ENCODE data around the gene NUP62. TPM values are rescaled to one million over a fixed set of nuclear protein-coding genes. Genes with fewer than 3 reads are reported as not detected.

Gene NUP62
- total RNA-seq, 1 donor from 2014 or later, result 42.7 TPM

GRCh38 chr19:49866933-49867782, 62.1 kb downstream of the NUP62 start, which contains the start of gene PNKP:
Gene PNKP, minus strand, starts transcription at chr19:49867576. Its CDS starts 372 bp downstream, at chr19:49867204.
- DNase-seq (ENCODE audit: low spot score), result peak; percentile 94

DNA sequence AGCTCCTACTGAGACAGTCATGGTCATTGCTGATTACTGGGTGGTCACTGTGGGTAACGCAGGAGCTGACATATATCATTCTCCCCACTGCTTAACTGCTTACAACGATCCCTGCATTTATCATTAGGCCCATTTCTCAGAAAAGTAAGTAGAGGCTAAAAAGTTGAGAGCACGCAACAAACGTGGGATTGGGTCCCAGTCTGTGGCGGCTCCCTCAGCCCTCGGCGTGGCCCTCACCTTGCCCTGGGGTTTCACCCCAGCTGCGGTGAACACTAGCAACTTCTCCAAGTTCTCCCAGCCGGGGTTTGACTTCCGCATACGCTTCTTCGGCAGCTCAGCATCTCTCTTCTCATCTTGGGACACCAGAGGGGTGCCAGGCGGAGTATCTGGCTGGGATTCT, 64.4 kb downstream of the NUP62 start:
- DNase-seq (ENCODE audit: low spot score), result no peak

DNA sequence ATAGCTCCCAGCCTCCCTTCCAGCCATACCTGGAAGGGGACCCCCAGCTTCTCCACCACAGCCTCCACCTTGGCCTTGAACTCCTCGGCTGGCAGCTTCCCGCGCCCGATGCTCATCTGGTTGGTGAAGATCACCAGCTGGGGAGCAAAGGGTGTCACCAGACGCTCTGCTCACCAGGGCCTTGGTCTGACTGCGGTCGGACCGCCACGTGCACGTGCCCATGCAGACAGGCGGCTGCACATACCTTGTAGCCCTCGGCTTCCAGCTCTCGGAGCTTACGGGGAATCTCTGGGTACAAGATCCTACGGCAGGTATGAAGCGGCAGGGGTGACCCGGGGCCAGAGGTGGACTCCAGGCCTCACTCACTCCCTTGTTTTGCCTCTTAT, 65.4 kb downstream of the NUP62 start:
- no peak for DNase-seq (ENCODE audit: low spot score)

GRCh38 chr19:49863254-49863934, 65.9 kb downstream of the NUP62 start:
- peak; percentile 42 for DNase-seq (ENCODE audit: low spot score)

GRCh38 chr19:49862391-49863253, 66.7 kb downstream of the NUP62 start:
- no peak for DNase-seq (ENCODE audit: low spot score)

GRCh38 chr19:49861541-49862378, 67.5 kb downstream of the NUP62 start:
- no peak for DNase-seq (ENCODE audit: low spot score)

DNA sequence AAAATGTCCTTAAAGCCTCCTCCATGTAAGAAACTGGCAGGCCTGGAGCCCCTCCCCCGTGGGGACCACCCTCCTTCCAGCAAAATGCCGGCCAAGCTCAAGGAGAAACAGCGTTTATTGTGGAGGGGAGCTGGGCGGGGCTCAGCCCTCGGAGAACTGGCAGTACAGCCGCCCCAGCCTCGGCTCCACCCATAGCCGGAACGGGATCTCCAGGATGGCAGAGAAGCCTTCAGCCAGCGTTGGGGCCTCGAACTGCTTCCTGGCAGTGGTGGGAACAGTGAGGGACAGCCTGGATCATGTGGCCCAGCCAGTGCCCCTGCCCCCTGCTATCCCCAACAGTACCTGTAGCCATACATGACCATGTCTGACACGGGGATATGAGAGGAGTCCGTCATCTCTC, 68.2 kb downstream of the NUP62 start:
- DNase-seq (ENCODE audit: low spot score), result peak; percentile 61

GRCh38 chr19:49860336-49861102, 68.8 kb downstream of the NUP62 start:
- DNase-seq (ENCODE audit: low spot score), result peak; percentile 42

DNA sequence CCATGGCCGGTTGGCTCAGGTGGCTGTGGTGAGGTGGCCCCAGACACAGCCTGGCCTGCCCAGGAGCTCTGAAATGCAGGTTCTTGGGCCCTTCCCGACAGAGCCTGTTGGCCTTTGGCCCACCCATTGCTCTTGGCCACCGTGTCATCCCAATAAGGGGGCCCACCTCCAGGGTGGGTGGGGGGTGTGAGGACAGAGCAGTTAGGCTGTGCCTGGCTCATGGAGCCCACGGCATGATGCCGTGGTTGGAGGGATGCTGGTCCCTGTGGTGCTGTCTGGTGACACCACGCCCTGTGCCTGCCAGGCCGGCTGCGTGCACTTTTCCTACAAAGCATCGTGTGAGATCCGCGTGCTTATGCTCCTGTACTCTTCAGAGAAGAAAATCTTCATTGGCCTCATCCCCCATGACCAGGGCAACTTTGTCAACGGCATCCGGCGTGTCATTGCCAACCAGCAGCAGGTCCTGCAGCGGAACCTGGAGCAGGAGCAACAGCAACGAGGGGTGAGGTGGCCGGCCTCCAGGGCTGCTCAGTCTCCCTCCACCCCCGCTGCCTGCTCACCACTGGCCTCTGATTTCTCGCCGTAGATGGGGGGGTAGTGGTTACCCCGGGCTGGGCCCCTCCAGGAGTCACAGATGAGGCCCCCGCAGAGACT, 69.5 kb downstream of the NUP62 start:
- DNase-seq (ENCODE audit: low spot score), result peak; percentile 42

GRCh38 chr19:49858088-49858985, 71.0 kb downstream of the NUP62 start:
- no peak for DNase-seq (ENCODE audit: low spot score)

GRCh38 chr19:49857838-49858087, 71.5 kb downstream of the NUP62 start:
- no peak for DNase-seq (ENCODE audit: low spot score)

DNA sequence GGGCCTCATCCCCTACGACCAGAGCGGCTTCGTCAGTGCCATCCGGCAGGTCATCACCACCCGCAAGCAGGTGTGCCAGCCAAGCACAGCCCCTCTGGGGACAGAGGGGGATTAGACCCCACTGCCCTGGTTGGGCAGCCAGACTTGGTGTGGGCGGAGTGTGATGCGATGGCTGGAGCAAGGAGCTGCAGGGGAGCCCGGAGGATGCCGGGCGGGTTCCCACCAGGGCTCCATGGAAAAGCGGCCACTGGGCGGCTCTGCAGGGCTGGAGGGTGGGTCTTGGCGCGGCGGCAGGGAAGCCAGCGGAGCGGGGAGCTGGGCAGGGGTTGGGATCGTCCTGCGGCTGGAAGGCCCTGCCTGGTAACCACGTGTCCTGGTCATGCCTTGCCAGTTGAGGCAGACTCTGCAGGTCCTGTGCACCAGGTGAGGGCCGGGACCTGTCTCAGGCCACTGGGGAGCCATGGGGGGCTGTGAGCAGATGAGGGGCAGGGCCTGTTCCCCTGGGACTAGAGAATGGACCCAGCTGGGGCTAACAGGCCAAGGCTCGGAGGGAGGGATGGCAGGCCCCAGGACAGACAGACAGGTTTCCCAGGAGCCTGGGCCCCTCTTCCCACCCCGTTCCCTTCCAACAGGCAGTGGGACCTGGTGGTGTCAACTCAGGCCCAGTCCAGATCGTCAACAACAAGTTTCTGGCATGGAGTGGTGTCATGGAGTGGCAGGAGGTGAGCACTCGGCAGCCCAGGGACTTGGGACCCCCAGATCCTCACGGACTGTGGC, 72.1 kb downstream of the NUP62 start:
- DNase-seq (ENCODE audit: low spot score), result no peak

Other genes starting within 250 kb of the NUP62 start
- gene ADM5, start 239.9 kb downstream of the NUP62 start, total RNA-seq, result 4.1 TPM
- 3.1 TPM for gene CPT1C, start 238.4 kb downstream of the NUP62 start, total RNA-seq
- gene TSKS, start 166.2 kb downstream of the NUP62 start, total RNA-seq, result 0.44 TPM
- 66.6 TPM for gene AP2A1, start 162.5 kb downstream of the NUP62 start, total RNA-seq
- gene FUZ, start 116.2 kb downstream of the NUP62 start, total RNA-seq, result 13.0 TPM
- gene MED25, start 111.2 kb downstream of the NUP62 start, total RNA-seq, result 42.2 TPM
- gene PTOV1, start 78.3 kb downstream of the NUP62 start, total RNA-seq, result 105 TPM
- gene PNKP, start 61.9 kb downstream of the NUP62 start, total RNA-seq, result 122 TPM
- 32.8 TPM for gene AKT1S1, start 52.1 kb downstream of the NUP62 start, total RNA-seq
- gene TBC1D17, start 51.8 kb downstream of the NUP62 start, total RNA-seq, result 30.4 TPM
- gene IL4I1, start 32.6 kb downstream of the NUP62 start, total RNA-seq, result 1.9 TPM
- gene ATF5, start 299 bp downstream of the NUP62 start, total RNA-seq, result 35.5 TPM
- 0.70 TPM for gene SIGLEC11, start 31.7 kb upstream of the NUP62 start, total RNA-seq
- gene VRK3, start 95.9 kb upstream of the NUP62 start, total RNA-seq, result 56.6 TPM
- 12.0 TPM for gene ZNF473, start 96.5 kb upstream of the NUP62 start, total RNA-seq
- gene IZUMO2, start 233.8 kb upstream of the NUP62 start, total RNA-seq, result not detected

Data from ureter (tissue), 1 donor.